ENCODE measurements around the gene MYO5A. TPM values are rescaled to one million over a fixed set of nuclear protein-coding genes. Genes with fewer than 3 reads are reported as not detected.

The MYO5A gene
- total and polyA plus RNA-seq, 2 donors (not counting 1 experiment from before 2014, with no cell fraction given): 12.2 to 44.4 TPM

- H3K36me3 ChIP-seq (replicated peaks in 1 of 2; ENCODE audit: control extremely low read depth in 1 of 2, control insufficient read depth in 1 of 2, extremely low read depth in 1 of 2, insufficient read depth in 2 of 2, low read length in 1 of 2): no peaks in the 10 kb centered on the region
- DNase-seq: no peak
- intact Hi-C loops (cut with micrococcal nuclease): no loop called here
- Mint-ChIP-seq H3K4me1 (peaks cover 43% of the 10 kb centered on the region), H3K9me3 (ENCODE audit: insufficient read depth) (no peaks in the 10 kb centered on the region), H3K4me3 (no peak overlapping the region), H3K27me3 (no peaks in the 10 kb centered on the region), H3K27ac (no peak overlapping the region)
- peaks cover 95% of the 10 kb centered on the region for H3K79me2 ChIP-seq (ENCODE audit: control insufficient read depth, insufficient read depth, low read length)
- POLR2A ChIA-PET: no interaction called here
- peaks cover 8 to 9% of the 10 kb centered on the region in 2 donors for H3K4me1 ChIP-seq (ENCODE audit: control insufficient read depth in 2 of 2, insufficient read depth in 2 of 2, low read length in 2 of 2)
- H4K20me1 ChIP-seq (ENCODE audit: control insufficient read depth, insufficient read depth, low read length, poor library complexity, severe bottlenecking): peaks cover 52% of the 10 kb centered on the region
- H3K27me3 ChIP-seq (replicated peaks in 1 of 4; ENCODE audit: control extremely low read depth in 1 of 4, control insufficient read depth in 3 of 4, insufficient read depth in 4 of 4, low read length in 3 of 4): no peaks in the 10 kb centered on the region
- 100% methylated on average over 1 of the region's 3 CpGs for WGBS (ENCODE audit: insufficient coverage)
- no peak overlapping the region for H3K4me2 ChIP-seq (replicated peaks; ENCODE audit: low read depth, low read length, poor library complexity, severe bottlenecking)
- no peak for ATAC-seq (ENCODE audit: low read depth)
- no peak overlapping the region for H3K9ac ChIP-seq (ENCODE audit: low read length)
- no peaks in the 10 kb centered on the region for H3K9me3 ChIP-seq (ENCODE audit: control extremely low read depth in 1 of 3, control insufficient read depth in 2 of 3, insufficient read depth in 1 of 3, low read length in 2 of 3)
- CTCF ChIA-PET: no interaction called here
- H2AFZ ChIP-seq (ENCODE audit: insufficient read depth, low read depth, low read length, poor library complexity, severe bottlenecking): no peak overlapping the region
- H3K27ac ChIP-seq (ENCODE audit: low read length in 2 of 2): no peak overlapping the region
- TF ChIP-seq EZH2 (IDR thresholded peaks at IDR 0.05; ENCODE audit: borderline replicate concordance, insufficient read depth, low read depth, low read length, poor library complexity, severe bottlenecking): no peak
- TF ChIP-seq CTCF (IDR thresholded peaks at IDR 0.05): no peak
- H3K4me3 ChIP-seq (ENCODE audit: control extremely low read depth in 1 of 5, extremely low read depth in 1 of 5, insufficient read depth in 1 of 5, low read depth in 2 of 5, low read length in 4 of 5): no peak overlapping the region
Measured at GRCh38 chr15:52521682-52522081, 7.0 kb downstream of the MYO5A start.

- ATAC-seq (ENCODE audit: low read depth): no peak
- Mint-ChIP-seq H3K27me3 (no peaks in the 10 kb centered on the region), H3K9me3 (ENCODE audit: insufficient read depth) (no peaks in the 10 kb centered on the region), H3K4me3 (no peak overlapping the region), H3K4me1 (peaks cover 42% of the 10 kb centered on the region), H3K27ac (no peak overlapping the region)
- H3K79me2 ChIP-seq (ENCODE audit: control insufficient read depth, insufficient read depth, low read length): peaks cover 98% of the 10 kb centered on the region
- intact Hi-C loops (cut with micrococcal nuclease): no loop called here
- no peak overlapping the region for H3K9ac ChIP-seq (ENCODE audit: low read length)
- no peak overlapping the region for H3K4me3 ChIP-seq (ENCODE audit: control extremely low read depth in 1 of 5, extremely low read depth in 1 of 5, insufficient read depth in 1 of 5, low read depth in 2 of 5, low read length in 4 of 5)
- peaks cover 8 to 9% of the 10 kb centered on the region in 2 donors for H3K4me1 ChIP-seq (ENCODE audit: control insufficient read depth in 2 of 2, insufficient read depth in 2 of 2, low read length in 2 of 2)
- POLR2A ChIA-PET: interaction anchor here (0.7 kb wide), 1 partner anchor 10 kb away, joined by 4 read pairs; no protein-coding TSS in a partner anchor
- H3K27ac ChIP-seq (ENCODE audit: low read length in 2 of 2): no peak overlapping the region
- no peaks in the 10 kb centered on the region for H3K27me3 ChIP-seq (replicated peaks in 1 of 4; ENCODE audit: control extremely low read depth in 1 of 4, control insufficient read depth in 3 of 4, insufficient read depth in 4 of 4, low read length in 3 of 4)
- CTCF ChIA-PET: no interaction called here
- H3K36me3 ChIP-seq (replicated peaks in 1 of 2; ENCODE audit: control extremely low read depth in 1 of 2, control insufficient read depth in 1 of 2, extremely low read depth in 1 of 2, insufficient read depth in 2 of 2, low read length in 1 of 2): no peaks in the 10 kb centered on the region
- DNase-seq: no peak
- no peaks in the 10 kb centered on the region for H3K9me3 ChIP-seq (ENCODE audit: control extremely low read depth in 1 of 3, control insufficient read depth in 2 of 3, insufficient read depth in 1 of 3, low read length in 2 of 3)
- no peak overlapping the region for H2AFZ ChIP-seq (ENCODE audit: insufficient read depth, low read depth, low read length, poor library complexity, severe bottlenecking)
- H3K4me2 ChIP-seq (replicated peaks; ENCODE audit: low read depth, low read length, poor library complexity, severe bottlenecking): no peak overlapping the region
- TF ChIP-seq CTCF (IDR thresholded peaks at IDR 0.05): no peak
- TF ChIP-seq EZH2 (IDR thresholded peaks at IDR 0.05; ENCODE audit: borderline replicate concordance, insufficient read depth, low read depth, low read length, poor library complexity, severe bottlenecking): no peak
- peaks cover 64% of the 10 kb centered on the region for H4K20me1 ChIP-seq (ENCODE audit: control insufficient read depth, insufficient read depth, low read length, poor library complexity, severe bottlenecking)
Measured at GRCh38 chr15:52520421-52520820, 8.3 kb downstream of the MYO5A start.

Data from B cell (primary cell).